Omental fat pad (tissue), 4 donors: ENCODE results near the gene SLC22A1. TPM values are rescaled to one million over a fixed set of nuclear protein-coding genes. Genes with fewer than 3 reads are reported as not detected.

Experiments used
- ATAC-seq: fragments of 150-250 bp; one replicate; pipeline ENCODE4 v1.9.1; 2016; ENCODE audit warnings: mild to moderate bottlenecking, moderate library complexity; ENCODE audit not compliant: low FRiP score
- DNase-seq: peaks from one replicate; pipeline ENCODE4 v3.0.0-alpha.2; 2019; ENCODE audit warnings: low spot score
- CTCF ChIP-seq, 3 donors: fragments of 450-650 bp; IDR thresholded peaks; one replicate each; pipeline ENCODE4 v1.5.1; 2016 to 2017; ENCODE audit warnings: antibody characterized with exemption in 3 of 3, mild to moderate bottlenecking in 3 of 3, moderate library complexity in 2 of 3
- total RNA-seq, 4 donors: library from RNA; depleted of rRNA; stranded (reverse); fragments of >200 nt; gene quantifications; one replicate each; pipeline ENCODE4 v1.1.0, GENCODE V29; 2016

Gene SLC22A1
- total RNA-seq, 4 donors from 2014 or later: 0.65 to 2.5 (median 1.0) TPM

GRCh38 chr6:160093946-160094345 lies 27.7 kb upstream of the SLC22A1 start:
- TF ChIP-seq CTCF (IDR thresholded peaks at IDR 0.05): no peak
- DNase-seq (no peak), ATAC-seq (no peak)

GRCh38 chr6:160095146-160095845 lies 26.3 kb upstream of the SLC22A1 start:
- TF ChIP-seq CTCF (IDR thresholded peaks at IDR 0.05): no peak
- ATAC-seq: no peak
- no peak for DNase-seq

DNA sequence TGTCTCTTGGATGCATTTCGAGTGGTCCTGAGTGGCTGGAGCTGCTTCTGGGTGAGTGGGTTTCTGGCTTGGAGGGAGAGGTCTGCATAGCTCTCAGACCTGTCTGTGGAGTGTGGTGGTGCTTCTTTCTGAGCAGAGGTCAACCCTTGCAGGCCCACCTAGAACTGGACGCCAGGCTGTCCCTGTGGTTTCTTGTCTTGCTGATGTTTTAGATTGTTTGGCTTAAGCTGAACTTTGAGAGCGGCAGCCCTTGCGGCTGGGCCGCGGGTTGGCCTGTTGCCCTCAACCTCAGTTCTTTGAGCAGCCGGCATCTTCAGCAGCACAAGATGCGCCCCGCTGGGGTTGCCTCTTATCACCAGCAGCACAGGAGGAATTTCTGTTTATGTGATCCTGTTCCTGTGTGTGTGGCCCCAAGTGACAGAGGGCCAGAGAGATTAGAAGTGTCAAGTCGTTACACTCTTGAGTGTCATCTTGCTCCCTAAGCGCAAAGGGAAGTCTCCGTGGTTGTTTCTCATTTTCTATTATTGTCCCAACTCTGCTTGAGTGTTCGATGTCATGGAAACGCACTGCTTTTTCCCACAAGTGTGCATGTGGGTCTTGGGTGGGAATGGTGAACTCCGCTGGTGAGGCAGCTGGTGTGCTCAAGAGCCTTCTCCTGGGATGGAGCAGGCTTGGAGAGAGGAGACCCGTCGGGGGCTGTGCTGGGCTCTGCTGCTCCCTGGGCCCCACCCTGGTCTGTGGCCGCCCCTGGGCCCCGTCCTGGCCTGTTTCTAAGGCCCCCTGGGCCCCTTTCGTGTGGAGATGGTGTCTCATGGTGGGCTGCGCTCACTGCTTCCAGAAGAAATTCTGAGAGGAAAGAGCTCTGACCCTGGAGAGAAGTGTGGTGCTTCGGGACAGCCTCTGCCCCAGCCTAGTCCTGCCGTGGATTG lies 20.1 kb upstream of the SLC22A1 start:
- no peak for TF ChIP-seq CTCF (IDR thresholded peaks at IDR 0.05)
- ATAC-seq (no peak), DNase-seq (no peak)

GRCh38 chr6:160102399-160102798 lies 19.2 kb upstream of the SLC22A1 start:
- TF ChIP-seq CTCF (IDR thresholded peaks at IDR 0.05): no peak
- ATAC-seq (no peak), DNase-seq (no peak)

- no peak for TF ChIP-seq CTCF (IDR thresholded peaks at IDR 0.05)
- ATAC-seq (no peak), DNase-seq (no peak)
These were observed 18.4 kb upstream of the SLC22A1 start for GRCh38 chr6:160102956-160103824.

- DNase-seq (no peak), ATAC-seq (no peak)
- no peak for TF ChIP-seq CTCF (IDR thresholded peaks at IDR 0.05)
These were observed 17.9 kb upstream of the SLC22A1 start for GRCh38 chr6:160103825-160104100.
